H54 (cell line): ENCODE data around the gene ZW10.

Experiments used
- DNase-seq: peaks from one replicate; pipeline ENCODE4 v3.0.0; 2011; ENCODE audit warnings: low spot score, mixed read lengths; ENCODE audit not compliant: insufficient read length
- FAIRE-seq: peaks from 3 replicates; lab custom pipeline; 2011; peaks lifted over from hg19 to GRCh38; lab: Jason Lieb, UNC
- POLR2A ChIP-seq: IDR thresholded peaks from 2 replicates; pipeline ENCODE4 v1.6.1; 2011; ENCODE audit warnings: low read depth, mild to moderate bottlenecking, low read length

Gene ZW10

DNA sequence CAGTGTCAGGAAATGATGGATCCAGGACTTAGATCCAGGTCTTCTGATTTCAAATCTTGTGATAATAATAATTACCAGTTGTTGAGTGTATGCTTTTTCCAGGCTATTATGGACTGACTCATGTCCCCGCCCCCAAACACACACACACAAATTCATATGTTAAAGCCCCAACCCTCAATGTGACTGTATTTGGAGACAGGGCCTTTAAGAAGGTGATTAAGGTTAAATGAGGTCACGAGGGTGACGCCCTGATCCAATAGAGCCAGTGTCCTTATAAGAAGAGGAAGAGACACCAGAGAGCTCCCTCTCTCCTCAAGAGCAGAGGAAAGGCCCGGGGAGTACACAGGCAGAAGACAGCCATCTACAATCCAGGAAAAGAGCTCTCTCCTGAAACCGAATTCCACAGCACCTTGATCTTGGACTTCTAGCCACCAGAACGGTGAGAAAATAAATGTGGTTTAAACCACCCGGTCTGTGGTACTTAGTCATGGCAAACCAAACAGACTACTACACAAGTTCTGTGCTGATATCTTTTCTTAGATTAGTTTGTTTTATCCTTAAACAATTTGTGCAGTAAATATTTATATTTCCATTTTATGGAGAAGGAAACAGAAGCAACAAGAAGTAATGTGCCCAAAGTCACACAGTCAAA, 75.6 kb downstream of the ZW10 start:
- FAIRE-seq = no peak
- no peak for DNase-seq
- TF ChIP-seq POLR2A = no peak

DNA sequence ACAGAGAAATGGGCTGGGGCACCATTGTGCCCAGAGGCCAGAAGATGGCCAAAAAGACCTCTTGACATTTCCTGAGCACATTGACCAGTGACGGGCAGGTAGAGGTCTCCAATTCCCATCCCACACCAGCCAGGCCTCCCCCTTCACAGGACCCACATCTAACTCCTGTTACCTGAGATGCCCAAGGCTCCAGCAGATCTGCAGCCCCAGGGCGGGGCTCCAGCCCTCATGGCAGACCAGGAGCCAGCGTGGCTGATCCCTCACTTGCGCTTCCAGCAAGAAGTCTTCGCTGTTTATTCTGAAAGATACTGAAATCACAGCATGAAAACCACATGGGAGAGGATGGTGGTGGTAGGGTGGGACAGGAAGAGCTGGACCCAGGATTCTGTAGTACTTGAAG, 76.4 kb downstream of the ZW10 start:
- DNase-seq (no peak), FAIRE-seq (no peak)
- no peak for TF ChIP-seq POLR2A

DNA sequence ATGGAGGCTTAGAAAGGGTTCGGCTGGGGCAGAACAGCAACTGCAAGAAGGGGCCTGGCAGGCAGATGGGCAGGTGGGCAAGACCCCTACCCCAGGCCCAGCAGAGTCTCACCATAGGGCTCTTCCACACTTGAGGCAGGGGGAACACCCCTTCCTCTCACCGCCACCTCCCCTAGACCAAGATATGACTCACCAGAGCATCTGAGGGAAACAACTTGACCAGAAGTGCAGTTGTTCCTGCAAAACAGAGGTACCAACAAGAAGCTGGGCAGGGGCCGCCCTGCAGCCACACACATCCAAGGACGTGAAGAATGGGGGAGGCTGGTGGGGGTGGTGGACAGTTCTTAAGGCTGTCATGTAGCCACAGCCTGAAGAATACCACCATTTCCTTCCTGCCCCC, 78.3 kb downstream of the ZW10 start:
- DNase-seq = no peak
- FAIRE-seq = no peak
- TF ChIP-seq POLR2A = no peak

DNA sequence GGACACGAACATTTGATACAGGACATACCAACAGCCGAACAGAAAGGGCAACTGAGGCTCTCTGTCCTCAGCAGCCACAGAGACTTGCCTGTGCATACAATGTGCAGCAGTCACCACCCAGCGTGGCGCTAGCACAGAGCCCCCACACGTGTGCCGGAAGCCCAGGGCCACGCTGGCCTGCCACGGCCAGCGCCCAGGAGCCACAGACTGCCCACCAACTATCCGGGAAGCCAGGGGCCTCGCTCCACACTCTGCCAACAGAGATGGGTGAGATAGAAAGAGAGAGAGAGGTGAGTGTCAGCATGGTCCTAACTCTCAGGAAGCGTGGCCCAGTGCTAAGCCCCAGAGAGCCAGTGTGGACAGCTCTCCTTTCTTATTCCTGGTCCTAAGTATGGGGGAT, 79.1 kb downstream of the ZW10 start:
- no peak for FAIRE-seq

DNA sequence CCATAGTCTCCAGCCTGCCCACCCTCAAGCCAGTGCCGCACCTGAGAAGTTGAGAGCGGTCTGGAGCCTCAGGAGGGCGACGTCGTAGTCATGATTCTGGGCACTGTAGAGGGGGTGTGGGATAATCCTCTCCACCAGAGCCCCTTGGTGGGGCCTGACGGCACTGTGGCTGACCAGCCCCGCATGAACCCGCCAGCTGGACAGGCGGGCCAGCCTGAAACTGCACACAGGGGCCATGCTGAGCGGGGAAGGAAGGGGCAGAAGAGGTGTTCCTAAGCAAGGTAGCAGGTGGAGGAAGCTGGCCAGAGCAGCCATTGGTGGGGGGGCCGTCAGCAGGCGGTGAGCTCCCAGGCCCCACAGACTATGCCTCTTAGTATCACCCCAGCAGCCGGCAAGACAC, 80.5 kb downstream of the ZW10 start:
- no peak for FAIRE-seq
- DNase-seq = no peak
- TF ChIP-seq POLR2A = no peak

More for the DNA sequence above, 79.1 kb downstream of the ZW10 start:
- no peak for DNase-seq
- no peak for TF ChIP-seq POLR2A

DNA sequence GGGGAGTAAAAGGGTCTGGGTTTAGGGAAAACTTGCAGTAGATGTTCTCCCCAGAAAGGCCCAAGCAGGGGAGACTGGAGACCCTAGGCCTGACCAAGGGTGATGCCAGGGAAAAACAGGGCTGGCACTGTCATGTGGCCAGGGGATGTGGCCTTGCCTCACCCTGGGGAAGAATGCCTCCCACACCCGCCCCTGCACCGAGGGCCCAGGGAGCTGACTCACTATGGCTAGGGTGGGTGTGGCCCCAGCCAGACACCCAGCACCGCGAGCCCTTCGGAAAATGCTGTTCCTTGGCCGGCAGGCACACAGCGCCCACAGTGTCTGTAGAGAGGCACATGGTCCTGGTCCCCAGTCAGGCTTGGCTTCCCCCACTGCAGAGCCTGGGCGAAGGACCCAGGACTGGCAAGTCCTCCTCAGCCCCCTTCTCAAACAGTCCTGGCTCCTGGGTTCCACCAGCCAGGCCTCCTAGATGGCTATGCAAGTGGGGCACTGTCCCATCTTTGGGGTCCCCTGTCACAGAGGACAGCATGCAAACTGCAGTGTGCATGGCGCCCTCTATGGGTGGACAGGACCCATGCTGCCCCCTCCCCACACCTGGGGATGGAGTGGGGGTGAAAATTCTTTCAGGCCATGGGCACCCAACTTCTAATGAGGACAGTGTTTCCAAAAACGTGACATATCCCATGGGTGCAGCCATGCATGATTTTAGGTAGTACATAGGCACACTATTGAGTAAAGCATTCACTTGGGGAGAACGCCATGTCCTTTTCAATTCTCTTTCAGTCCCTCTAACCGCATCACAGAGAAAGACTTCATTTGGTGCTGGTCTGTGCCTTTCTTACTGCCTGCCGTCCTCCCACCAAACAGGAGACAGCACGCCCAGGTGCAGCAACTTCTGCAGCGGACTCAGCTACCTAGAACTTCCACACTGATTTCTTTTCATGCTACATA, 82.6 kb downstream of the ZW10 start:
- DNase-seq (peak; percentile 87), FAIRE-seq (peak; percentile 93)
- no peak for TF ChIP-seq POLR2A

DNA sequence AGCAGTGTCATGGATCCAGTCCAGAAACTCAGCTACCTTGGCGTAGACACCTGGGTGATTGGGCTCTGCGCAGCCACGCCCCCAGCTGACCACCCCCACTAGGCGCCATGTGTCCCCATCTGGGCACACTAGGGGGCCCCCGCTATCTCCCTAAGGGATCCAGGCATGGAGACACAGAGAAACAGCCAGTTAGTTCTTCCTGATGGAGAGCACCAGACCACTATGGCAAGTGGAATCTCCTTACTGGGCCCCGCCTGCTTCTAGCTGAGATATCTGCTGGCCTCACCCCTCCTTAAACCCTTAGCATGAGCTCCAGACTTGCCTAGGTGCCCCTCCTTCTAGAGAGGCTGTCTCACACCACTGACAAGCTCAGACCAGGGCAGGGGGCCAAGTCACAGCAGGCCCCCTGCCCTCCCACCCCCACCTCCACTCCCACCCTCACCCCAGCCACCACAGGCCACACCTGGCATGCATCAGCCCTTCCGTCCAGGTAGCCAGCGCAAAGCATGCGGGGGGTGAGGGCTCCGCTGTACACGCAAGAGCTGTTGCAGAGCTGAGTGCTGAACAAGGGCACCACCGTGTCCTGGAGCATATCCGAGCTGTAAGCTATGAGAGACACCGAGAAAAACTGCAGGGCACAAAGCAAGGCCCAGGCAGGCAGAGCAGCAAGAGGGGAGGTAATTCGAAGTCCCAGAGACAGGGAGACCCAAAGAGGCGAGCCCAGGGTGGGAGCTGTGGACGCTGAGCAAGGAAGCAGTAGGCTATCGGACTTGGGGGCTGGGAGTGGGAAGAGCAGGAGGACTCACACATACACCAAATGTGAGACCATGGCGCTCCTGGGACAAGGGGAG, 83.5 kb downstream of the ZW10 start:
- FAIRE-seq (no peak), DNase-seq (no peak)
- no peak for TF ChIP-seq POLR2A

DNA sequence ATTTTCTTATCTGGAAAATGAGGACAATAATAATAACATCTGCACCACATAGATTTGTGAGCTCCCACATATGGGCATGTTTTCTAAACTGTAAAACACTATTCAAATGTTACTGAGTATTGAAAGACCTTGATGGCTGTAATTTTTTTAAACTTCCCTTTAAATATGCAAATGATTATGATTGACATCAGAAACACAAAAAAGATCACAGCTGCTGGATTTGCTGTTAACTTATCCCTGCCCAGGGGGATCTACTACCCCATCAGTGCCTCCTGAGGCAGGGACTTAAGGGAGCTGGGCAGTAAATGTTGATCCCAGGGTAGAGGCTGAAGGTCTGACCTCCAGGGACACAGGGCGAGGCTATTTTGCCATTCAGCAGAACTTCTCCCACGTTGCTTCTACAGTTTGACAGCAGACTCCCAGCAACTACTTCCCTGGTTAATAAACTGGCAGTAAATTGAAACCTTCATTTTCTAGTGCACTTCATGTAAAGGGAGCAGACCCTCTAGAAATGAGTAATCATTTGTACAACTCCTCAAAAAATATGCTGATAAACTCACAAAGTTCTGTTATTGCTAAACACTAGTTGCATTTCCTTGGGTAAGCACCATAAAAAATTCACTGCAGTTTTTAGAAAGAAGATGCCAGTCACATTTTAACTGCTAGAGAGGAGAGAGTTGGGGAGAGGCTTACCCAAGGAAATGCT, 87.7 kb downstream of the ZW10 start:
- no peak for DNase-seq
- no peak for TF ChIP-seq POLR2A
- FAIRE-seq = no peak

DNA sequence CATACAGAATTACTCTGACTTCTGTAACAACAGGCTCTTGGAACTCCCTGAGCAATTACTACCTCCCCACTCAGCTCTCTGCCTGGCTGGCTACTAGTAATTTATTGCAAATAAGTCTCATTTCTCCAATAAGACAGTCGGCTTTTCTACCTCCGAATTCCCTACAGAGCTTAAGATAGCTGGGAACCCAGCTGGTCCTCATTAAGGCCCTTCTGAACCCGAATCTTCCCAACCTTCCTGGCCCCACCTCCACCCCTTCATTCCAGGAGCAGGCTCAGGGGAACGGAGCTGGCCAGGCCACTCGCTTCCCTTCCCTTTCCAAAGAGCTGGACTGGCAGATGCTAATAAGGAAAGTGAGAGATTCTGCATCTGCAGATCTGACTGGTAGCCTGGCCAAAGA, 89.0 kb downstream of the ZW10 start:
- FAIRE-seq (no peak), DNase-seq (no peak)
- TF ChIP-seq POLR2A = no peak

DNA sequence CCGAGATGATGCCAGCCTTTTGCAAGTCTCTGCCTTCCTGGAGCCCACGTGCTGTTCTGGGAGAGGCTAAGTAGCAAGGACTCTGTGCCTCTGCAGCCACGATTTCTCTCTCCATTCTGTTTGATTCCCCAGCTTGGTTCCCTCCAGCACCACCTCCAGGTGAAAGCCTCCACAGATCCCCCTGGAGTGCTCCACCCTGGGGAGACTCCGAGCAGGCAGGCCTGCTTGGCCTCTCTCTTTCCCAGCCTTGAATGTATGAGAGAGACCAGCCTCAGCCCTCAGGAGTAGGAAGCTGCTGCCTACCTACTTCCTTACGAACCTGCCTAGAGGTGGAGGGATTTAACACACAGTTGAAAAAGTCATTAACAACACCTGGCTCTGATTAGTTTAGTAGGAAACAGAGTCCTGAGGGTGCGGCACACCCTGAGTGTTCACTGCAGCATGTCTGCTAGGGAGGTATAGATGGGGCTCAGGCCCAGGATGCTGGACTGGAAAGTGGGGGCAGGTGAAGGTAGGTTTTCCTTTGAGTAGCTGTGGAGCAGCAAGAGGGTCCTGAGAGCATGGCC, 89.9 kb downstream of the ZW10 start:
- TF ChIP-seq POLR2A = no peak
- DNase-seq (no peak), FAIRE-seq (no peak)
